GM12872 (cell line): ENCODE results near the gene TPH1.

Experiments used
- TF ChIP-seq, protein P1 (sequence below): IDR thresholded peaks from 3 replicates; pipeline ENCODE4 v1.5.1; 2011; ENCODE audit warnings: low read depth, mild to moderate bottlenecking, low read length, moderate library complexity; ENCODE audit not compliant: insufficient read depth

Gene TPH1

DNA sequence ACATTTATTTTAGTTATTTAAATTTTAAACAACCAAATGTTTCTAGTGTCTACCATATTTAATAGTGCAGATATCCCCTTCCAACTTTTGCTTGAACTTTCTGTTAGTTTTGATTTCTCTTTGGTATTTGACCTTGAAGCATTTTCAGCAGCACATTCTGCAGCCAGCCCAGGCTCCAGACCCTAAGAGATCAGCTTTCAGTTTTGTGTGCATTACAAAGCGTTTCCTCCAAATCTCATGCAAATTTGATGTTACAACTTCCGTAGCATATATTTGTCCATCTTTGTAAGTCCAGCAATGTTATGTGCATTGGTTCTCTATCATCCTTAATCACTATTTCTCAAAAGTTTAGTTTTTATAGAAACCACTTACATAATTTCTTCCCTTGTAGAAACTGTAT, 18.6 kb downstream of the TPH1 start:
- TF ChIP-seq, protein P1, sequence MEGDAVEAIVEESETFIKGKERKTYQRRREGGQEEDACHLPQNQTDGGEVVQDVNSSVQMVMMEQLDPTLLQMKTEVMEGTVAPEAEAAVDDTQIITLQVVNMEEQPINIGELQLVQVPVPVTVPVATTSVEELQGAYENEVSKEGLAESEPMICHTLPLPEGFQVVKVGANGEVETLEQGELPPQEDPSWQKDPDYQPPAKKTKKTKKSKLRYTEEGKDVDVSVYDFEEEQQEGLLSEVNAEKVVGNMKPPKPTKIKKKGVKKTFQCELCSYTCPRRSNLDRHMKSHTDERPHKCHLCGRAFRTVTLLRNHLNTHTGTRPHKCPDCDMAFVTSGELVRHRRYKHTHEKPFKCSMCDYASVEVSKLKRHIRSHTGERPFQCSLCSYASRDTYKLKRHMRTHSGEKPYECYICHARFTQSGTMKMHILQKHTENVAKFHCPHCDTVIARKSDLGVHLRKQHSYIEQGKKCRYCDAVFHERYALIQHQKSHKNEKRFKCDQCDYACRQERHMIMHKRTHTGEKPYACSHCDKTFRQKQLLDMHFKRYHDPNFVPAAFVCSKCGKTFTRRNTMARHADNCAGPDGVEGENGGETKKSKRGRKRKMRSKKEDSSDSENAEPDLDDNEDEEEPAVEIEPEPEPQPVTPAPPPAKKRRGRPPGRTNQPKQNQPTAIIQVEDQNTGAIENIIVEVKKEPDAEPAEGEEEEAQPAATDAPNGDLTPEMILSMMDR: no peak

- TF ChIP-seq, protein P1: no peak
These were observed 23.6 kb downstream of the TPH1 start for GRCh38 chr11:18022419-18022818.

GRCh38 chr11:18019650-18020049, 26.4 kb downstream of the TPH1 start:
- TF ChIP-seq, protein P1: no peak

DNA sequence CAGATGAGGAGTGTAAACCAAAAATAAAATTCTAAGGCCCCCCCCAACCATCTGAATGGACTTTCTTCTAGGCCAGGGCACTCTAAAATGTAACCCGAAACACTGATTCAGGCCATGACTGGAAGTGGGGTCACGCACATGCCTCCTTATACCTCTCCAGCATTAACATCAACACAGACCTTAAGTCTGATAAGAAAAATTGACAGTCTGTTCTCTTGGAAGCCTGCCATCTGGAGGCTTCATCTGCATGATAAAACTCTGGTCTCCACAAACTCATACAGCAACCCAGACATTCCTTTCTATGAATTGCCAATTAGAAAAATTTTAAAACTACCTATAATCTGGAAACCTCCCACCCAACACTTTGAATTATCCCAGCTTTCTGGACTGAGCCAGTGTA, 29.3 kb downstream of the TPH1 start:
- TF ChIP-seq, protein P1: no peak

GRCh38 chr11:18014876-18015275, 31.2 kb downstream of the TPH1 start:
- TF ChIP-seq, protein P1: no peak

- TF ChIP-seq, protein P1: no peak
These were observed 32.1 kb downstream of the TPH1 start for GRCh38 chr11:18013790-18014507.

- TF ChIP-seq, protein P1: no peak
These were observed 32.9 kb downstream of the TPH1 start, which contains the start of gene SERGEF for GRCh38 chr11:18012906-18013781. TSS of gene SERGEF (minus strand) at chr11:18013047. CDS start at chr11:18013010, 37 bp downstream.
